Right lobe of liver (tissue), 6 donors: Measurements from ENCODE around the gene SH3RF2. TPM values are rescaled to one million over a fixed set of nuclear protein-coding genes. Genes with fewer than 3 reads are reported as not detected.

ENCODE experiments used
- ATAC-seq, 4 donors: fragments of 200-7000 bp; cut with Tn5 transposase; one replicate each; pipeline ENCODE4 v1.9.1; 2020; ENCODE audit warnings: mild to moderate bottlenecking in 4 of 4, moderate library complexity in 4 of 4
- DNase-seq, 3 donors: peaks; one replicate each; pipeline ENCODE4 v3.0.0-alpha.2; 2020
- H3K27ac ChIP-seq, 3 donors: fragments of 200-600 bp; one replicate each; pipeline ENCODE4 v1.8.0; 2022
- H3K27me3 ChIP-seq, 2 donors: fragments of 200-600 bp; one replicate each; pipeline ENCODE4 v1.8.0; 2022
- H3K36me3 ChIP-seq, 4 donors: fragments of 200-600 bp; sonication (generic) in 1 of 4; one replicate each; pipeline versions ENCODE4 v1.5.1 to v1.8.0; 2017 to 2022; ENCODE audit warnings: control low read depth in 1 of 4
- H3K4me1 ChIP-seq, 4 donors: fragments of 200-600 bp; sonication (generic) in 1 of 4; one replicate each; pipeline versions ENCODE4 v1.5.1 to v1.8.0; 2017 to 2022; ENCODE audit warnings: control low read depth in 1 of 4
- H3K4me3 ChIP-seq, 3 donors: fragments of 200-600 bp; one replicate each; pipeline ENCODE4 v1.8.0; 2022
- H3K9me3 ChIP-seq, 4 donors: fragments of 200-600 bp; sonication (generic) in 1 of 4; one replicate each; pipeline versions ENCODE4 v1.5.1 to v1.8.0; 2017 to 2022; ENCODE audit warnings: control low read depth in 1 of 4
- CTCF ChIP-seq, 4 donors: fragments of 200-600 bp in 3 of 4; fragments of 450-650 bp in 1 of 4; IDR thresholded peaks; one replicate each; pipeline versions ENCODE4 v1.5.1 to v1.8.0; 2016 to 2022; ENCODE audit warnings: antibody characterized with exemption in 4 of 4, mild to moderate bottlenecking in 2 of 4
- POLR2A ChIP-seq: fragments of 450-650 bp; IDR thresholded peaks from one replicate; pipeline ENCODE4 v1.6.1; 2017; ENCODE audit warnings: antibody characterized with exemption, mild to moderate bottlenecking
- WGBS: methylation state at CpG from one replicate; pipeline ENCODE4 v1.1.6; 2018; ENCODE audit warnings: low coverage, low lambda C conversion rate; ENCODE audit not compliant: insufficient coverage; ENCODE audit errors: missing lambda C conversion rate; 5-methylcytosine and 5-hydroxymethylcytosine counted together
- intact Hi-C, 2 donors: fragments of 100-400 bp; cut with DNase I; formaldehyde crosslinking; loops; one replicate each; pipeline versions ENCODE4 v1.11.2 to v1.14.1; 2022
- total RNA-seq, 6 experiments: library from RNA; depleted of rRNA in 2 of 6; stranded (reverse); fragments of >200 nt in 2 of 6; fragmentation: NEBNext Ultra II Directional in 3 of 6; extraction: Animal tissue kit (Norgen Biotek cat#: 25700) in 3 of 6; gene quantifications; one replicate each; pipeline versions ENCODE4 v1.1.0 to v1.2.4, GENCODE V29; 2016 to 2023
- donor health status: DM: no; HTN: yes; CAD: no.
- donor health status: DM: no; HTN: no; CAD: no.
- donor health status: DM: no; HTN: no; CAD: no.
- donor health status: DM: no; HTN: yes; CAD: no.
- donor health status: DM: no; HTN: yes; CAD: no.

The SH3RF2 gene
- total RNA-seq, 6 experiments from 2014 or later: 2.7 to 20.6 (median 5.8) TPM

DNA sequence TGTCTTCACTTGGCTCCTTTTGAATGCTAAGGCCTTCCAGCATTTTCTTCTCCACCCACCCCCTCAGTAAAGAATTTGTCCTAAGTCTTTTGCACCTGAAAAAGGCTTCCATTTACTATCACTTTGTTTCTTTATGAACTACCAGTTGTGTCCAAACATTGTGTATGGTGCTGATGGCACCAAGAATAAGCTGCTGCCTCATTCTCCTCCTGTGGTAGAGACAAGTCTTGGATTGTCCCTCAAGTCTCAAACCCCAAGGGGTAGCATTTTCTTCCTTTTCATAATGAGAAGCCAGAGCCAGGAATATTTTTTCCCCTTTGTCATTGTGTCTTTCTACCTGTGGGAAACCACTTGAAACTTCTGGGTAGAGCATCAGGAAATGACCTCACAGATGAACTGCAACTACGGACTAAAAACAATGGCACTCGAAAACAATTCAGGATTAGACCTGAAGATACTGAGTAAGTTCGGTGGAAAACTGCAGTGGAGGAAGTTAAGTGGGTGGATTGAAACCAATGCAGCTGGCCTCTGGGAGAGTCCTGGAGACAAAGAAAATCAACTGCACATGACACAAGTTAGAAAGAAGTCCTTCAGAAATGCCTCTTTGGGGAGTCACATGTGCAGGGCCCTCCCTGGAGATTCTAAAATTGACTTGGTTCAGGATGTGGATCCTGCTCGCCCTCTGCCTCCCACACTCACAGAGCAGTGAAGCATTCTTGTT is 80.5 kb downstream of the SH3RF2 start:
- TF ChIP-seq CTCF (IDR thresholded peaks at IDR 0.05) (no peak), POLR2A (no peak)
- H3K36me3 ChIP-seq: peaks cover 0 to 8% (median 0%) of the 10 kb centered on the region in 4 donors
- no peak overlapping the region for H3K4me3 ChIP-seq
- intact Hi-C loops: no loop called here
- ATAC-seq (no peak), DNase-seq (no peak)
- H3K9me3 ChIP-seq: no peaks in the 10 kb centered on the region
- H3K27ac ChIP-seq: no peak overlapping the region
- whole genome bisulfite sequencing: 60% methylated on average over 4 of the region's 4 CpGs
- no peaks in the 10 kb centered on the region for H3K27me3 ChIP-seq
- H3K4me1 ChIP-seq: no peaks in the 10 kb centered on the region

DNA sequence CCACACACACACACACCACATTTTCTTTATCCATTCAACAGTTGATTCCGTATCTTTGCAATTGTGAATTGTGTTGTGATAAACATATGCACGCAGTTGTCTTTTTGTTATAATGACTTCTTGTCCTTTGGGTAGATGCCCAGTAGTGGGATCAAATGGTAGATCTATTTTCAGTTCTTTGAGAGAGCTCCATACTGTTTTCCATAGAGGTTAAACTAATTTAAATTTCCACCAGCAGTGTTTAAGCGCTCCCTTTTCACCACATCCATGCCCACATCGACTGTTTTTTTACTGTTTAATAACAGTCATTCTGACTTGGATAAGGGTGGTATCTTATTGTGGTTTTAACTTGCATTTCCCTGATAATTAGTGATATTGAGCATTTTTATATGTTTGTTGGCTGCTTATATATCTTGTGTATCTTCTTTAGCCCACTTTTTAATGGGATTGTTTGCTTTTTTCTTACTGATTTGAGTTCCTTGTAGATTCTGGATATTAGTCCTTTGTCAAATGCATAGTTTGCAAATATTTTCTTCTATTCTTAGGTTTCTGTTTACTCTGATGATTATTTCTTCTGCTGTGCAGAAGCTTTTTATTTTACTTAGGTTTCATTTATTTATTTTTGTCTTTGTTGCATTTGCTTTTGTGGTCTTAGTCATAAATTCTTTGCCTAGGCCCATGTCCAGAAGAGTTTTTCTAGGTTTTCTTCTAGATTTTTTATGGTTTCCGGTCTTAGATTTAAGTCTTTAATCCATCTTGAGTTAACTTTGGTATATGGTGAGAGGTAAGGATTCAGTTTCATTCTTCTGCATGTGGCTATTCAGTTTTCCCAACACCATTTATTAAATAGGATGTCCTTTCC is 82.4 kb downstream of the SH3RF2 start:
- Histone ChIP-seq H3K4me1 (no peaks in the 10 kb centered on the region), H3K36me3 (peaks cover 0 to 8% (median 0%) of the 10 kb centered on the region in 4 donors), H3K27ac (no peak overlapping the region), H3K4me3 (no peak overlapping the region), H3K27me3 (no peaks in the 10 kb centered on the region), H3K9me3 (no peaks in the 10 kb centered on the region)
- no peak for TF ChIP-seq POLR2A
- no peak for TF ChIP-seq CTCF (IDR thresholded peaks at IDR 0.05)
- ATAC-seq (no peak), DNase-seq (no peak)
- WGBS: 78% methylated on average over 5 of the region's 5 CpGs
- intact Hi-C loops: no loop called here

DNA sequence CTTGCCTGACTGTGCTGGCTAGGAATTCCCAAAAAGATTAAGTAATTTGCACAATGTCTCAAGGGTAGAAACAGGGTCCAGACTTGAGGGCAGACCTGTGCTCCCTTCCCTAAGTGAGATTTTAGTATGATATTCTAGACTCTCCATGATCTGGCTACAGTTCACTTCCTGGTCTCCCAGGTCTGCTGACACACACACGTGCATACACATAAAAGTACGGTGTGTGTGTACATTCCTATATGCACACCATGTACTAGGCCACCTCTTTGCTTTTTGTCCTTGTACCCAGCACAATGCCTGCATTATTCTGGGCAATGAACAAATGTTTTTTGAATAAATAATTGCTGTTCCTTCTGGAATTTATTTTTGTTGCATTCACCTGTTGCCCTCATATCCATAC is 83.7 kb downstream of the SH3RF2 start:
- H3K36me3 ChIP-seq: peaks cover 0 to 2% (median 0%) of the 10 kb centered on the region in 4 donors
- H3K4me1 ChIP-seq: no peaks in the 10 kb centered on the region
- no peak overlapping the region for H3K4me3 ChIP-seq
- H3K9me3 ChIP-seq: no peaks in the 10 kb centered on the region
- WGBS: 43% methylated on average over 2 of the region's 2 CpGs
- H3K27me3 ChIP-seq: no peaks in the 10 kb centered on the region
- no peak for DNase-seq
- TF ChIP-seq CTCF (IDR thresholded peaks at IDR 0.05): no peak
- TF ChIP-seq POLR2A: no peak
- intact Hi-C loops: no loop called here
- no peak overlapping the region for H3K27ac ChIP-seq
- ATAC-seq: no peak

GRCh38 chr5:146024034-146024433 is 87.7 kb downstream of the SH3RF2 start:
- no peaks in the 10 kb centered on the region for H3K4me1 ChIP-seq
- H3K36me3 ChIP-seq: no peaks in the 10 kb centered on the region
- no peak overlapping the region for H3K27ac ChIP-seq
- no peaks in the 10 kb centered on the region for H3K9me3 ChIP-seq
- 86% methylated on average over 3 of the region's 3 CpGs for WGBS
- intact Hi-C loops: no loop called here
- H3K4me3 ChIP-seq: no peak overlapping the region
- DNase-seq: no peak
- no peaks in the 10 kb centered on the region for H3K27me3 ChIP-seq
- ATAC-seq: no peak
- TF ChIP-seq CTCF (IDR thresholded peaks at IDR 0.05): no peak
- TF ChIP-seq POLR2A: no peak
